ENCODE data around the gene CDKN2B-AS1.
"Not testable (repeated sequence)": the region's sequence is repeated elsewhere in the genome, so short reads cannot be mapped to it uniquely, and the experiment has no call there.

The CDKN2B-AS1 gene

GRCh38 chr9:22043928-22044327 is 49.3 kb downstream of the CDKN2B-AS1 start:
- no peak for DNase-seq (ENCODE audit: low read depth in 2 of 2)

- DNase-seq (ENCODE audit: low read depth in 2 of 2), result no peak
These were observed 50.0 kb downstream of the CDKN2B-AS1 start for GRCh38 chr9:22044583-22044982.

- DNase-seq (ENCODE audit: low read depth in 2 of 2), result no peak
These were observed 50.8 kb downstream of the CDKN2B-AS1 start for GRCh38 chr9:22045423-22045822.

- no peak for DNase-seq (ENCODE audit: low read depth in 2 of 2)
These were observed 51.8 kb downstream of the CDKN2B-AS1 start for GRCh38 chr9:22046243-22046885.

- DNase-seq (ENCODE audit: low read depth in 2 of 2), result no peak
These were observed 53.0 kb downstream of the CDKN2B-AS1 start for GRCh38 chr9:22047596-22047995.

GRCh38 chr9:22049411-22049810 is 54.8 kb downstream of the CDKN2B-AS1 start:
- DNase-seq (ENCODE audit: low read depth in 2 of 2), result no peak

GRCh38 chr9:22050924-22051323 is 56.3 kb downstream of the CDKN2B-AS1 start:
- DNase-seq (ENCODE audit: low read depth in 2 of 2), result no peak

- DNase-seq (ENCODE audit: low read depth in 2 of 2), result no peak
These were observed 57.9 kb downstream of the CDKN2B-AS1 start for GRCh38 chr9:22052376-22052945.

GRCh38 chr9:22053178-22053577 is 58.6 kb downstream of the CDKN2B-AS1 start:
- DNase-seq (ENCODE audit: low read depth in 2 of 2), result no peak

GRCh38 chr9:22054076-22054475 is 59.5 kb downstream of the CDKN2B-AS1 start:
- DNase-seq (ENCODE audit: low read depth in 2 of 2), result no peak

GRCh38 chr9:22054529-22054928 is 59.9 kb downstream of the CDKN2B-AS1 start:
- no peak for DNase-seq (ENCODE audit: low read depth in 2 of 2)

GRCh38 chr9:22055090-22055489 is 60.5 kb downstream of the CDKN2B-AS1 start:
- DNase-seq (ENCODE audit: low read depth in 2 of 2), result no peak

- DNase-seq (ENCODE audit: low read depth in 2 of 2), result no peak
These were observed 61.8 kb downstream of the CDKN2B-AS1 start for GRCh38 chr9:22056402-22056801.

GRCh38 chr9:22057972-22058371 is 63.4 kb downstream of the CDKN2B-AS1 start:
- DNase-seq (ENCODE audit: low read depth in 2 of 2), result not testable (repeated sequence)

- DNase-seq (ENCODE audit: low read depth in 2 of 2), result no peak
These were observed 66.3 kb downstream of the CDKN2B-AS1 start for GRCh38 chr9:22060831-22061383.

GRCh38 chr9:22064957-22065356 is 70.4 kb downstream of the CDKN2B-AS1 start:
- no peak for DNase-seq (ENCODE audit: low read depth in 2 of 2)

GRCh38 chr9:22065431-22066200 is 71.0 kb downstream of the CDKN2B-AS1 start:
- no peak for DNase-seq (ENCODE audit: low read depth in 2 of 2)

GRCh38 chr9:22067196-22067595 is 72.6 kb downstream of the CDKN2B-AS1 start:
- no peak for DNase-seq (ENCODE audit: low read depth in 2 of 2)

- no peak for DNase-seq (ENCODE audit: low read depth in 2 of 2)
These were observed 73.8 kb downstream of the CDKN2B-AS1 start for GRCh38 chr9:22068369-22068768.

GRCh38 chr9:22073349-22073748 is 78.8 kb downstream of the CDKN2B-AS1 start:
- no peak for DNase-seq (ENCODE audit: low read depth in 2 of 2)

- DNase-seq (ENCODE audit: low read depth in 2 of 2), result no peak
These were observed 83.5 kb downstream of the CDKN2B-AS1 start for GRCh38 chr9:22078081-22078480.

- DNase-seq (ENCODE audit: low read depth in 2 of 2), result peak in 1 of 2 donors; percentile 24
These were observed 85.3 kb downstream of the CDKN2B-AS1 start for GRCh38 chr9:22079873-22080341.
